ENCODE measurements around the gene SLIT2. TPM values are rescaled to one million over a fixed set of nuclear protein-coding genes. Genes with fewer than 3 reads are reported as not detected.

The SLIT2 gene
- total and polyA plus RNA-seq, 2 of the 13 experiments (the other 11 are each of a cell fraction or from before 2014, with no cell fraction given), result 0.03 TPM; not detected in 1

GRCh38 chr4:20278195-20278594 lies 26.5 kb downstream of the SLIT2 start (continued):
- TF ChIP-seq CERS6 (CRISPR knock-in tag; IDR thresholded peaks at IDR 0.05) (no peak), FOXK1 (CRISPR knock-in tag; IDR thresholded peaks at IDR 0.05; ENCODE audit: borderline replicate concordance, low read depth) (no peak), SMAD3 (CRISPR knock-in tag; IDR thresholded peaks at IDR 0.05) (no peak), ZNF441 (CRISPR knock-in tag; IDR thresholded peaks at IDR 0.05; ENCODE audit: borderline replicate concordance) (no peak), ZSCAN25 (CRISPR knock-in tag; IDR thresholded peaks at IDR 0.05) (no peak)

GRCh38 chr4:20279381-20279780 lies 27.7 kb downstream of the SLIT2 start:
- Histone ChIP-seq H3K4me2 (ENCODE audit: low read depth, low read length) (no peak overlapping the region), H4K20me1 (ENCODE audit: insufficient read depth, low read length) (no peaks in the 10 kb centered on the region), H3K4me1 (ENCODE audit: insufficient read depth, low read length) (no peaks in the 10 kb centered on the region), H2AFZ (ENCODE audit: low read length) (no peak overlapping the region), H3K27me3 (ENCODE audit: control insufficient read depth in 1 of 2, insufficient read depth in 2 of 2, low read length in 2 of 2) (no peaks in the 10 kb centered on the region), H3K4me3 (replicated peaks in 1 of 3; ENCODE audit: insufficient read depth in 1 of 3, low read depth in 2 of 3, low read length in 3 of 3) (no peak overlapping the region), H3K79me2 (ENCODE audit: insufficient read depth, low read length) (no peaks in the 10 kb centered on the region), H3K9ac (ENCODE audit: insufficient read depth, low read depth, low read length) (no peak overlapping the region), H3K27ac (ENCODE audit: extremely low read length, insufficient read depth, low read length) (no peak overlapping the region), H3K36me3 (replicated peaks in 1 of 2; ENCODE audit: control insufficient read depth in 1 of 2, insufficient read depth in 2 of 2, low read length in 2 of 2) (no peaks in the 10 kb centered on the region), H3K9me3 (ENCODE audit: low read length) (no peaks in the 10 kb centered on the region)
- BruUV-seq (replicated peaks), result no TSS peak
- CTCF ChIA-PET (ENCODE audit: low intra/inter-chr PET ratio, low total read pairs), result no interaction called here
- ATAC-seq (no peak), FAIRE-seq (no peak), DNase-seq (ENCODE audit: low spot score) (no peak)
- no peak for TF ChIP-seq NFE2L1 (CRISPR knock-in tag; IDR thresholded peaks at IDR 0.05; ENCODE audit: borderline replicate concordance)
- TF ChIP-seq ZNF317 (CRISPR knock-in tag; IDR thresholded peaks at IDR 0.05), result no peak
- no peak for TF ChIP-seq ZNF160 (CRISPR knock-in tag; IDR thresholded peaks at IDR 0.05)
- TF ChIP-seq ATF4 (CRISPR knock-in tag; IDR thresholded peaks at IDR 0.05), result no peak
- TF ChIP-seq ZNF20 (CRISPR knock-in tag; IDR thresholded peaks at IDR 0.05), result no peak
- TF ChIP-seq ATF6 (CRISPR knock-in tag; conservative IDR thresholded peaks at IDR 0.05), result no peak
- no peak for TF ChIP-seq STAT6 (CRISPR knock-in tag; IDR thresholded peaks at IDR 0.05; ENCODE audit: borderline replicate concordance)
- no peak for TF ChIP-seq JDP2 (CRISPR knock-in tag; IDR thresholded peaks at IDR 0.05; ENCODE audit: borderline replicate concordance)
- TF ChIP-seq CENPX (CRISPR knock-in tag; IDR thresholded peaks at IDR 0.05), result no peak
- 0% methylated on average over 1 of the region's 1 CpG for WGBS (ENCODE audit: low lambda C conversion rate)
- POLR2A ChIA-PET, result no interaction called here
- intact Hi-C loops (cut with micrococcal nuclease; ENCODE audit: unreplicated experiment) (no loop called here), in situ Hi-C loops (cut with HindIII; ENCODE audit: extremely low pct_ligation_motif_present, low pct_unique_long_range_greater_than_20kb) (no loop called here)

All from HepG2 (cell line).